Raji (cell line): ENCODE measurements around the gene CEP20.

ENCODE experiments used
- POLR2A ChIP-seq: IDR thresholded peaks from 2 replicates; pipeline ENCODE4 v1.6.1; 2011; ENCODE audit warnings: low read depth, low read length, control low read depth; ENCODE audit not compliant: insufficient read depth

CEP20 gene

DNA sequence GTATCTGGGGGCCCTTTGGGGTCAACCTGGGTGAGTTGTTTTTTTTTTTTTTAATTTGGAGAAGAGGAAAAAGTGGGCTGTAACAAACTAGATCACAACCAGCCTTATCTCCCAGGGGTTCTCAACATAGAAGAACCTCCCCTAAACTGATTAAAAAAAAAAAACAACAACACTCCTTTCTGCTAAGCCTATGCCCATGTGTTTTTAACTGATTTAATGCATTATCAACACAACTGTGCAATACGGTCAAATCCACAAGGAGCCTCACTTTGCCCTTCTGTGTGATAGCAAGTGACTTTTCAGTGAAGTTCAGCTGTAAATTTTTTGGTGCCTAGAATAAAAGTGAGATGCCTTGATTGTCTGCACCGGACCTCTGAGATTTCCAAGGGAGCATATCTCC is 32.2 kb downstream of the CEP20 start:
- TF ChIP-seq POLR2A: no peak

DNA sequence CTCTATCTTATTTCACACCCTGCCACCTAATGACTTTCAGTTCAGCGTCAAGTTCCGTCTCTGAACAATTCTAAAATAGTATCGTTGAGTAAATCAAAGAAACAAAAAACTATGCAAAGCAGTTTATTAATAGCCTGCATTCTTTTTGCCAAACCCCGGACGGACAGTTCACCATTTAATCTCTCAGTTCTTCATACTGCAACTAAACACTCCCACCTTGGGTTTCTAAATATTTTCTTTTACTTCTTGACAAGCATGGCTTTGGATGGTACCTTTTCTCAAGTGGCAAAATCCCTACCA is 32.7 kb downstream of the CEP20 start:
- no peak for TF ChIP-seq POLR2A

- TF ChIP-seq POLR2A: no peak
Measured at GRCh38 chr16:15854906-15855703, 33.3 kb downstream of the CEP20 start.

GRCh38 chr16:15854061-15854460 is 34.3 kb downstream of the CEP20 start:
- TF ChIP-seq POLR2A: no peak

DNA sequence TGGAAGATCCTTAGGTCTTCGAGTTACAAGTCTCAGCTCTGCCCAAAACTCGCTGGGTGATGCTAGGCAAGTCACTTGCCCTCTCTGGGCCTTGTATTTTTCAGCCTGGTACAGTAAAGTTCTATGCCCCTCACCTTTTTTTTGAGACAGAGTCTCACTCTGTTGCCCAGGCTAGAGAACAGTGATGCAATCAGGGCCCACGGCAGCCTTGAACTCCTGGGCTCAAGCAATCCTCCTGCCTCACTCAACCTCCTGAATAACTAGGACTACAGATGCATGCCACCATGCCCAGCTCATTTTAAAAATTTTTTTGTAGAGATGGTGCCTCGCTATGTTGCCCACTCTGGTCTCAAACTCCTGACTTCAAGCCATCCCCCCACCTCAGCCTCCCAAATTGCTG is 35.4 kb downstream of the CEP20 start:
- TF ChIP-seq POLR2A: no peak

DNA sequence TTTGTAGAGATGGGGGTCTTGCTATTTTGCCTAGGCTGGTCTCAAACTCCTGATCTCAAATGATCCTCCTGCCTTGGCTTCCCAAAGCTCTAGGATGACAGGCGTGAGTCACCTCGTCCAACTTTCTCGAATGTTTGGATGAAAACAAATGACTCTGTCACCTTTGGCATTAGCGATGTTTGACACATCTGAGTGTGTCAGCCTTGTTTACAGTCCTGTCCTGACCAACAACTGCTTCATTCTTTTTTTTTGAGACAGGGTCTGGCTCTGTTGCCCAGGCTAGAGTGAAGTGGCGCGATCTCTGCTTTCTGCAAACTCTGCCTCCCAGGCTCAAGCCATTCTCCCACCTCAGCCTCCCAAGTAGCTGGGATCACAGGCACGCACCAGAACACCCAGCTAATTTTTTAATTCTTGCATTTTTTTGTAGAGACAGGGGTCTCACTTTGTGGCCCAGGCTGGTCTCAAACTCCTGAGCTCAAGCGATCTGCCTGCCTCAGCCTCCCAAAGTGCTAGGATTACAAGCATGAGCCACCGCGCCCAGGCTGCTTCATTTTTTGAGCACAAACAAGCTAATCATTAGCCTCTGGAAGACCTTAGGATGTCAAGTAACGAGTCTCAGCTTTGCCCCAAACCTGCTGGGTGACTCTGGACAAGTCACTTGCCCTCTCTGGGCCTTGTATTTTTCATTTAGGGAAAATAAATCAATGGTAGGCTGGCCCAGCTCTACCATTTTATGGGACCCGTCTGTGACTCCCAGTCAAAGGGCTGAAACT is 39.0 kb downstream of the CEP20 start:
- no peak for TF ChIP-seq POLR2A

- no peak for TF ChIP-seq POLR2A
Measured at GRCh38 chr16:15847611-15848175, 40.7 kb downstream of the CEP20 start.

DNA sequence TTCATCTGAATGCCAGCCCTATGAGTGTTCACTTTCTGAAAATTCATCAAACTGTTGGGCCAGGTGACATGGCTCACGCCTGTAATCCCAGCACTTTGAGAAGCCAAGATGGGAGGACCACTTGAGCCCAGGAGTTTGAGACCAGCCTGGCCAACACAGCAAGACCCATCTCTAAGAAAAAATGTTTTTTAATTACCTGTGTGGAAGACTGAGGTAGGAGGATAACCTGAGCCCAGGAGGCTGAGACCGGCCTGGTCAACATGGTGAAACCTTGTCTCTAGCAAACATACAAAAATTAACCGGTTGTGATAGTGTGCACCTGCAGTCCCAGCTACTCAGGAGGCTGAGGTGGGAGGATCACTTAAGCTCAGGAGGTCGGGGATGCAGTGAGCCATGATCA is 41.9 kb downstream of the CEP20 start:
- no peak for TF ChIP-seq POLR2A

- no peak for TF ChIP-seq POLR2A
Measured at GRCh38 chr16:15843635-15844279, 44.6 kb downstream of the CEP20 start.

- TF ChIP-seq POLR2A: no peak
Measured at GRCh38 chr16:15837761-15838160, 50.6 kb downstream of the CEP20 start.

GRCh38 chr16:15836965-15837611 is 51.3 kb downstream of the CEP20 start:
- TF ChIP-seq POLR2A: no peak

- TF ChIP-seq POLR2A: no peak
Measured at GRCh38 chr16:15836074-15836473, 52.3 kb downstream of the CEP20 start.

GRCh38 chr16:15835136-15835878 is 53.1 kb downstream of the CEP20 start:
- no peak for TF ChIP-seq POLR2A

- TF ChIP-seq POLR2A: no peak
Measured at GRCh38 chr16:15834502-15834901, 53.9 kb downstream of the CEP20 start.

DNA sequence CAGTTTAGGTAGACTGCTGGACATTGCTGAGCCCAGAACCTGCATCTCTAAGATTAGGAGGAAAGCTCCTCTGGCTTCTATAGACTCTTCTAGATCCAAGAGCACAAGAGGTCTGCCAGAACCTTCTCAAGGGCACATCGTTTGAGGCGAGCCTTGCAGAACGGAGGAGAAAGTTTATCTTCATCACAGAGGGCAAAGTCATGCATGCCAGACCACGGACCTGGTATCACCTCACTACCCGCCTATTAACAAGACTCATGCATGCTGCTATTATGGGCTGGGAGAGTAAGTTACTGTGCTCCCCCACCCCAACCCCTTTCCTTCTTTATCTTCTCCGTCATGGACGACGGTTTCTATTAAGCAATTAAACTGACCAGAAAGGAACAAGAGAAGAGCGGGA is 54.9 kb downstream of the CEP20 start:
- TF ChIP-seq POLR2A: no peak

DNA sequence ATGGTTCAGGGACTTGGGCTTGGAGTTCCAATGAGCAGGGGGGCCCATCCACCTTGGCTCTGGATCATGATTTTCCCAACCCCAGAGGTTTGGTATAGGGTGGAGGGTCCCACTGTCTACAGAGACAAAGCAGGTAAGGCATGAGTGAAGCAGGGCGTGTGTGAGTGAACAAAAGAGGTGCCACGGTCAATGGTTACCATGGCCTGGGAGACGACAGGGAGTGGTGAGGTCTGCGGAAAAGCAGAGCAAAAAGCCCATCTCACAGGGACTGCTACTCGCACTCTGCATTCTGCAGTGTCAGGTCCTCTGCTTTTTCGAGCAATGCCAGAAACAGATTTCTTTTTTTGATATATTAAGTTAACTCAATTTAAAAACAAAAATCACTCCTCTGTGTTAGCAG is 56.2 kb downstream of the CEP20 start:
- no peak for TF ChIP-seq POLR2A
